ENCODE results near the gene NXN.

The NXN gene

DNA sequence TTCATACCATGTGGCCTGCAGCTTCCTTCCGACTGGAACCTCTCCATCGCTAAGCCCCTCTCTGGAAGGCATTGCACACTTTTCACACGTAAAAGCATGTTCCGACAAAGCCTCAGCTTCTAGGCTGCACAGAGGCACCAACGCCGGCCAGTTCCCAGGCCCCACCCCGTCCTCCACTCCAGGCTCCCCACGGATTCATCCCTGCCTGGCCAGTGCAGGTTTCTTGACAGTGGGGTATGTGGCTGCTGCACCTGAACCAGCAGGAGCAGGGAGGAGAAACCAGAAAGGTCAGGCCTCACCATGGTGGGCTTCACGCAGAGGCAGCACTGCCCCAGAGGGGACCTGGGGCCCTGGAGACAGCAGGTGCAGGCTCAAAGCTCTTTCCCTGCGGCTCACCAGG lies 31.6 kb upstream of the NXN start:
- no peak overlapping the region for H3K4me3 ChIP-seq (ENCODE audit: low read length)
- no peak overlapping the region for H3K27ac ChIP-seq (ENCODE audit: low read depth, low read length)
- H3F3A ChIP-seq (ENCODE audit: control insufficient read depth, insufficient read depth) = peaks cover 3% of the 10 kb centered on the region; the same call in 1 of the 2 replicates
- TF ChIP-seq, protein P1, sequence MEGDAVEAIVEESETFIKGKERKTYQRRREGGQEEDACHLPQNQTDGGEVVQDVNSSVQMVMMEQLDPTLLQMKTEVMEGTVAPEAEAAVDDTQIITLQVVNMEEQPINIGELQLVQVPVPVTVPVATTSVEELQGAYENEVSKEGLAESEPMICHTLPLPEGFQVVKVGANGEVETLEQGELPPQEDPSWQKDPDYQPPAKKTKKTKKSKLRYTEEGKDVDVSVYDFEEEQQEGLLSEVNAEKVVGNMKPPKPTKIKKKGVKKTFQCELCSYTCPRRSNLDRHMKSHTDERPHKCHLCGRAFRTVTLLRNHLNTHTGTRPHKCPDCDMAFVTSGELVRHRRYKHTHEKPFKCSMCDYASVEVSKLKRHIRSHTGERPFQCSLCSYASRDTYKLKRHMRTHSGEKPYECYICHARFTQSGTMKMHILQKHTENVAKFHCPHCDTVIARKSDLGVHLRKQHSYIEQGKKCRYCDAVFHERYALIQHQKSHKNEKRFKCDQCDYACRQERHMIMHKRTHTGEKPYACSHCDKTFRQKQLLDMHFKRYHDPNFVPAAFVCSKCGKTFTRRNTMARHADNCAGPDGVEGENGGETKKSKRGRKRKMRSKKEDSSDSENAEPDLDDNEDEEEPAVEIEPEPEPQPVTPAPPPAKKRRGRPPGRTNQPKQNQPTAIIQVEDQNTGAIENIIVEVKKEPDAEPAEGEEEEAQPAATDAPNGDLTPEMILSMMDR (IDR thresholded peaks at IDR 0.05; ENCODE audit: low read depth, low read length, poor library complexity, severe bottlenecking) = no peak
- TF ChIP-seq EZH2phosphoT487 (IDR thresholded peaks at IDR 0.05; ENCODE audit: borderline replicate concordance, low read length) = no peak
- H3K79me2 ChIP-seq (ENCODE audit: control insufficient read depth, low read length) = no peaks in the 10 kb centered on the region
- no peaks in the 10 kb centered on the region for H3K4me1 ChIP-seq (ENCODE audit: control insufficient read depth, low read length)
- H4K20me1 ChIP-seq (ENCODE audit: control insufficient read depth, insufficient read depth, low read depth, low read length) = no peaks in the 10 kb centered on the region
- no peak overlapping the region for H3K4me2 ChIP-seq (ENCODE audit: low read length)
- no peaks in the 10 kb centered on the region for H3K27me3 ChIP-seq (ENCODE audit: control insufficient read depth, low read length)
- H3K9me3 ChIP-seq (ENCODE audit: control insufficient read depth, insufficient read depth, low read length) = no peaks in the 10 kb centered on the region
- H3K9me2 ChIP-seq (replicated peaks; ENCODE audit: control insufficient read depth, low read length) = no peaks in the 10 kb centered on the region
- peaks cover 68% of the 10 kb centered on the region for H3K36me3 ChIP-seq (ENCODE audit: control insufficient read depth, low read length)

DNA sequence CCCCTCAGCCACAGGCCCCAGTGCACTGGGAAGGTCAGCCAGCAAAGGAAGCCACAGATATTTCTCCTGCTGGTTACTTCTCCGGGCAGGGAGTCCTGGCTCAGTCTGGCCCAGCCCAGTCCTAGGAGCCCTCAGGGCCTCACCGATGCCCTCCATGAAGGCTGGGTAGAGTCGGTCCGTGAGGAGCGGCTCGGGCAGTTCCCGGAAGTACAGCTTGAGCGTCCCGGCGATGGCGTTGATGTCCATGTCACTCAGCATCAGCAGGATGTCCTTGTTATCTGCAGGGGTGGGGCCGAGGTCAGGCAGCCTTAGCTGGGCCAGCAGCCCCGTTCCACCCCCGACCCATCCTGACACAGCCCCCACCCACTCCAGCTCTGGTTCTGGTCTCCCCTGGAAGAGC lies 31.0 kb upstream of the NXN start:
- no peak overlapping the region for H3K4me3 ChIP-seq (ENCODE audit: low read length)
- H3K27me3 ChIP-seq (ENCODE audit: control insufficient read depth, low read length) = no peaks in the 10 kb centered on the region
- peaks cover 74% of the 10 kb centered on the region for H3K36me3 ChIP-seq (ENCODE audit: control insufficient read depth, low read length)
- H3K27ac ChIP-seq (ENCODE audit: low read depth, low read length) = no peak overlapping the region
- H3K9me2 ChIP-seq (replicated peaks; ENCODE audit: control insufficient read depth, low read length) = no peaks in the 10 kb centered on the region
- no peaks in the 10 kb centered on the region for H3K9me3 ChIP-seq (ENCODE audit: control insufficient read depth, insufficient read depth, low read length)
- H3K79me2 ChIP-seq (ENCODE audit: control insufficient read depth, low read length) = no peaks in the 10 kb centered on the region
- no peaks in the 10 kb centered on the region for H3F3A ChIP-seq (ENCODE audit: control insufficient read depth, insufficient read depth)
- TF ChIP-seq, protein P1 (IDR thresholded peaks at IDR 0.05; ENCODE audit: low read depth, low read length, poor library complexity, severe bottlenecking) = no peak
- TF ChIP-seq EZH2phosphoT487 (IDR thresholded peaks at IDR 0.05; ENCODE audit: borderline replicate concordance, low read length) = no peak
- no peak overlapping the region for H3K4me2 ChIP-seq (ENCODE audit: low read length)
- H4K20me1 ChIP-seq (ENCODE audit: control insufficient read depth, insufficient read depth, low read depth, low read length) = no peaks in the 10 kb centered on the region
- no peaks in the 10 kb centered on the region for H3K4me1 ChIP-seq (ENCODE audit: control insufficient read depth, low read length)

DNA sequence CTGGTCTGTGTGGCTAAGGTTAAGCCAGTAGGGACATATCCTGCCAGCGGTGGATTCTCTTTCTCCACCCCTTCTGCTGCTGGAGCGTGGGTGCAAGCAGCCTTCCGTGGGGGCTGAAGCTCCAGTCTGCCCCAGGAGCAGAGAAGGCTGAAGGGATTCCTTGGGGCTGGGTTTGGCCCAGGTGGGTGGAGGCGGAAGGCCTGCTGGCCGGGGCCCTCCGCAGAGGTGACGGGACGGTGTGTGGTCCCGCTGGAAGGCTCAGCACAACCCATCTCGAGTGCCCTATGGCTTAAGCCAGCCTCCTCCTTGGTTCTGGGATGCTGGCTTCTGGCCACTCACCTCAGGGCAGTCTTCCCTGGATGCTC lies 30.5 kb upstream of the NXN start:
- Histone ChIP-seq H3K9me3 (ENCODE audit: control insufficient read depth, insufficient read depth, low read length) (no peaks in the 10 kb centered on the region), H3K27ac (ENCODE audit: low read depth, low read length) (no peak overlapping the region), H3K9me2 (replicated peaks; ENCODE audit: control insufficient read depth, low read length) (no peaks in the 10 kb centered on the region), H3K27me3 (ENCODE audit: control insufficient read depth, low read length) (no peaks in the 10 kb centered on the region), H3K36me3 (ENCODE audit: control insufficient read depth, low read length) (peaks cover 79% of the 10 kb centered on the region), H4K20me1 (ENCODE audit: control insufficient read depth, insufficient read depth, low read depth, low read length) (no peaks in the 10 kb centered on the region), H3K4me2 (ENCODE audit: low read length) (no peak overlapping the region), H3F3A (ENCODE audit: control insufficient read depth, insufficient read depth) (no peaks in the 10 kb centered on the region), H3K4me1 (ENCODE audit: control insufficient read depth, low read length) (no peaks in the 10 kb centered on the region), H3K4me3 (ENCODE audit: low read length) (no peak overlapping the region), H3K79me2 (ENCODE audit: control insufficient read depth, low read length) (no peaks in the 10 kb centered on the region)
- no peak for TF ChIP-seq EZH2phosphoT487 (IDR thresholded peaks at IDR 0.05; ENCODE audit: borderline replicate concordance, low read length)
- TF ChIP-seq, protein P1 (IDR thresholded peaks at IDR 0.05; ENCODE audit: low read depth, low read length, poor library complexity, severe bottlenecking) = no peak
